BJ (cell line): ENCODE results near the gene PCDHGB5. TPM values are rescaled to one million over a fixed set of nuclear protein-coding genes. Genes with fewer than 3 reads are reported as not detected.
"Not testable (repeated sequence)": the region's sequence is repeated elsewhere in the genome, so short reads cannot be mapped to it uniquely, and the experiment has no call there.

Experiments used
- CTCF ChIA-PET: fragments of 350-600 bp; formaldehyde crosslinking; extraction: SDS; loops from one replicate; lab custom pipeline; 2021; ENCODE audit warnings: antibody characterized with exemption, inconsistent platforms; lab: Yijun Ruan, JAX
- POLR2A ChIA-PET: fragments of 300-600 bp; sonication (Branson Sonifier 250); formaldehyde crosslinking; extraction: SDS; loops from one replicate; lab custom pipeline; 2021; ENCODE audit warnings: antibody characterized with exemption; lab: Charles Lee
- DNase-seq: peaks from one replicate; pipeline ENCODE4 v3.0.0-alpha.2; 2011; ENCODE audit warnings: low read depth
- H3K27me3 ChIP-seq: 2 replicates; pipeline ENCODE4 v1.6.0; 2011; ENCODE audit warnings: low read length; ENCODE audit not compliant: control insufficient read depth, insufficient read depth
- H3K36me3 ChIP-seq: 2 replicates; pipeline ENCODE4 v1.5.1; 2011; ENCODE audit warnings: low read length; ENCODE audit not compliant: control insufficient read depth, insufficient read depth
- H3K4me3 ChIP-seq: 2 replicates; pipeline ENCODE4 v1.5.1; 2011; ENCODE audit warnings: low read depth, mild to moderate bottlenecking, control low read depth, low read length
- CTCF ChIP-seq: IDR thresholded peaks from 2 replicates; pipeline ENCODE4 v1.5.1; 2011; ENCODE audit warnings: low read depth, mild to moderate bottlenecking, control low read depth, inconsistent platforms, low read length, moderate library complexity; ENCODE audit not compliant: insufficient read depth
- polyA plus RNA-seq: library from polyadenylated mRNA; depleted of rRNA; stranded (reverse); fragments of >200 nt; gene quantifications from 2 replicates; pipeline ENCODE4 v1.2.3, GENCODE V29; 2011

The PCDHGB5 gene
- polyA plus RNA-seq, 1 experiment = 19.4 TPM

GRCh38 chr5:141413540-141414069 lies 15.9 kb downstream of the PCDHGB5 start:
- H3K27me3 ChIP-seq = no peaks in the 10 kb centered on the region
- H3K36me3 ChIP-seq = no peaks in the 10 kb centered on the region
- H3K4me3 ChIP-seq = peak overlapping the region; percentile 33
- DNase-seq = no peak
- ChIA-PET CTCF (interaction anchor here (0.6 to 4.3 kb wide), 25 partner anchors 7 to 157 kb away, joined by 3 to 73 read pairs (median 5); partner anchors contain the start of genes PCDHGA1, PCDHGA11, PCDHGA2 and PCDHGA4), POLR2A (no interaction called here)
- TF ChIP-seq CTCF = no peak

- H3K36me3 ChIP-seq, H3K4me3 ChIP-seq, H3K27me3 ChIP-seq, DNase-seq: not testable (repeated sequence)
- ChIA-PET CTCF (interaction anchor here (1.6 to 4.3 kb wide), 8 partner anchors 14 to 149 kb away, joined by 4 to 73 read pairs (median 16); partner anchors contain the start of genes PCDHGA2, PCDHGA8 and PCDHGB3), POLR2A (interaction anchor here (0.5 kb wide), 1 partner anchor 16 kb away, joined by 4 read pairs; the partner anchor contains the start of gene PCDHGA12)
These were observed 17.0 kb downstream of the PCDHGB5 start for GRCh38 chr5:141414548-141415274.

GRCh38 chr5:141415275-141415618 lies 17.5 kb downstream of the PCDHGB5 start:
- CTCF ChIA-PET = interaction anchor here (1.6 to 7.6 kb wide), 4 partner anchors 15 to 149 kb away, joined by 4 to 112 read pairs (median 32); no protein-coding TSS in a partner anchor
- H3K27me3 ChIP-seq, H3K36me3 ChIP-seq, H3K4me3 ChIP-seq, POLR2A ChIA-PET, DNase-seq: not testable (repeated sequence)

- H3K27me3 ChIP-seq, H3K36me3 ChIP-seq, POLR2A ChIA-PET, DNase-seq: not testable (repeated sequence)
- CTCF ChIA-PET = interaction anchor here (0.6 to 7.6 kb wide), 42 partner anchors 9 to 235 kb away, joined by 3 to 112 read pairs (median 4); partner anchors contain the start of genes PCDHB14, PCDHGA1, PCDHGA12 and PCDHGA5
- H3K4me3 ChIP-seq = peak within 1 kb of the TSS; percentile 47
- peak; percentile 81 for TF ChIP-seq CTCF
These were observed 19.9 kb downstream of the PCDHGB5 start, which contains the start of gene PCDHGB7 for GRCh38 chr5:141417494-141418172. TSS of gene PCDHGB7 (plus strand) at chr5:141417677. CDS start at chr5:141417860, 183 bp downstream.

GRCh38 chr5:141419074-141419880 lies 21.5 kb downstream of the PCDHGB5 start:
- ChIA-PET POLR2A (interaction anchor here (0.6 kb wide), 1 partner anchor 11 kb away, joined by 5 read pairs; the partner anchor contains the start of gene PCDHGA12), CTCF (interaction anchor here (0.6 to 7.6 kb wide), 6 partner anchors 39 to 144 kb away, joined by 3 to 112 read pairs (median 12); no protein-coding TSS in a partner anchor)
- no peak overlapping the region for H3K4me3 ChIP-seq
- TF ChIP-seq CTCF = no peak
- H3K36me3 ChIP-seq = peaks cover 3% of the 10 kb centered on the region; the same call in 1 of the 2 replicates
- no peaks in the 10 kb centered on the region for H3K27me3 ChIP-seq
- DNase-seq = no peak
